ENCODE data around the gene FUZ.
A peak's percentile ranks its signal among the peaks of the same experiment; 100 is the strongest.

FUZ gene, protein sequence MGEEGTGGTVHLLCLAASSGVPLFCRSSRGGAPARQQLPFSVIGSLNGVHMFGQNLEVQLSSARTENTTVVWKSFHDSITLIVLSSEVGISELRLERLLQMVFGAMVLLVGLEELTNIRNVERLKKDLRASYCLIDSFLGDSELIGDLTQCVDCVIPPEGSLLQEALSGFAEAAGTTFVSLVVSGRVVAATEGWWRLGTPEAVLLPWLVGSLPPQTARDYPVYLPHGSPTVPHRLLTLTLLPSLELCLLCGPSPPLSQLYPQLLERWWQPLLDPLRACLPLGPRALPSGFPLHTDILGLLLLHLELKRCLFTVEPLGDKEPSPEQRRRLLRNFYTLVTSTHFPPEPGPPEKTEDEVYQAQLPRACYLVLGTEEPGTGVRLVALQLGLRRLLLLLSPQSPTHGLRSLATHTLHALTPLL

DNA sequence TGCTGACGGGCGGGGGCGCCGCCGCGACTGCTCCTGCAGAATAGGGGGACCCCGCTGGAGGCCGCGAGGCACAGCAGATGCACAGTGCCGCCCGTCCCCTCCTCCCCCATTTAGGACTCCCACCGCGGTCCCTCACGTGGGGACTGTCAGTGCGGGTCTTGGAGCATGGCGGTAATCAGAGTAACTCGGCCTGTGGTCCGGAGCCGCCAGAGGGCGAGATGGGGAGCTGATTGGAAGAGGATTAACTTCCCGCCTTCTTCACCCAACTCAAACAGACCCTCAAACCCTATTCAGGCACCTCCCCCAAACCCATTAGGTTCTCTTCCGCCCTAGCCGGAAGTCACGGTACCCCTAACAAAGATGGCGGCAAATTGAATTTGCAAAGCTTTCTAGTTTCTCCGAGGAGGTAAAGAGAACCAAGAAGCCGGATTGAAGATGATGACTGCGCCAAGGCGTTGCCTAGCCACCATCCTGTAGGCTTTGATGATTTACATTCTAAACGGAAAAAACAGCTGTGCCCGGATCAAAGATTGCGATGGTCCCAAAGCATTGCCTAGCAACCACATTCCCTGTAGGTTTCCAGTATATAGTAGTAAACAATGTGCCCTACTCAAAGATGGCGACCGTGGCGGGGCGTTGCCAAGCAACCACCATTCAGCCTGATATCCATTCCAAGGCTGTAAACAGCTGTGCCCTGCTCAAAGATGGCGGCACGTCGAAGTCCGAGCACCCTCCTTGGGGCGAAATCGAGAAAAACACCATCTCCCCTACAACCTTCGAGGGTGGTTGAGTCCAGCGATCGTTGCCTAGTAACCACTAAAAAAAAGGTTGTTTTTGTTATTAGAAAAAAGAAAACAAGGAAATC, at the start of gene FUZ:
Gene FUZ, minus strand, starts transcription at position 296 of the 865 bp plus-strand sequence. Its CDS starts 186 bp downstream, at position 110.
- peak; percentile 95 for DNase-seq

DNA sequence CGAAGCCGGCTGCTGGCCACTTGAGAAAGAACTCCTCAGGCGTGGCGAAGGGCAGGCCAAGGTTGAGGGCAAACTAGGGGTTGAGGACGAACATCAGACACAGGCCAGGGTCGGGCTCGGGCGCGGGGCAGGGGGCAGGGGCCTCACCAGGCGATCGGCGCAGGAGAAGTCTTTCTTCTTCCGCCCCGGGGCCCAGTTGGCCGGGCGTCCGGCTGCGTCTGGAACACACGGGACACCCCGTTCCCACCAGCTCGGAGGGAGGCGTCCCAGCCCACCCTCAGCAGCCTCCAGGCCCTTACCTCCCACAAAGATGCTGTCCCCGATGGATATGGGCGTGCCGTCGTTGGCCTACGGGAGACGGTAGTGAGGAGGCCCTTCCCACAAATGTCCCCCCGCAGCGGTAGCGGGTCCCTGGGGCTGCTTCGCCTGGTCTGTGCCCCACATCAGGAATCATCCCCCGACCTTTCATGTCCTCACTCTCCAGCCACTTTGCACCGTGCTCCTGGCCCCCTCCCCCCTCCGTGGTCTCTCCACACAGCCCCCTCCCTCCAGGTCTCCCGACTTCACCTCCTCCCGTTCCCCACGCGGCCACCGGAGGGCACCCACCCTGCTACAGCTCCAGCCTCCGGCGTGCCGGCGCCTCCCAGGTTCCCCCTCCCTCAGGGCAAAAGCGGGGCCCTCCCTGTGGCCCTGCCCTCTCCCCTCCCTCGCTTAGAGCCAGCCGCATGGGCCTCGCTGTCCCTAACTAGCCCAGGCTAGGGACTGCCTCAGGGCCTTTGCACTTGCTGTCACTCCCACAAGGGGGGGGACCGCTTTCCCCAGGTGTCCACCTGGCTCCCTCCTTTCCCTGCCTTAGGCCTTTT, 49.5 kb upstream of the FUZ start:
- no peak for DNase-seq

DNA sequence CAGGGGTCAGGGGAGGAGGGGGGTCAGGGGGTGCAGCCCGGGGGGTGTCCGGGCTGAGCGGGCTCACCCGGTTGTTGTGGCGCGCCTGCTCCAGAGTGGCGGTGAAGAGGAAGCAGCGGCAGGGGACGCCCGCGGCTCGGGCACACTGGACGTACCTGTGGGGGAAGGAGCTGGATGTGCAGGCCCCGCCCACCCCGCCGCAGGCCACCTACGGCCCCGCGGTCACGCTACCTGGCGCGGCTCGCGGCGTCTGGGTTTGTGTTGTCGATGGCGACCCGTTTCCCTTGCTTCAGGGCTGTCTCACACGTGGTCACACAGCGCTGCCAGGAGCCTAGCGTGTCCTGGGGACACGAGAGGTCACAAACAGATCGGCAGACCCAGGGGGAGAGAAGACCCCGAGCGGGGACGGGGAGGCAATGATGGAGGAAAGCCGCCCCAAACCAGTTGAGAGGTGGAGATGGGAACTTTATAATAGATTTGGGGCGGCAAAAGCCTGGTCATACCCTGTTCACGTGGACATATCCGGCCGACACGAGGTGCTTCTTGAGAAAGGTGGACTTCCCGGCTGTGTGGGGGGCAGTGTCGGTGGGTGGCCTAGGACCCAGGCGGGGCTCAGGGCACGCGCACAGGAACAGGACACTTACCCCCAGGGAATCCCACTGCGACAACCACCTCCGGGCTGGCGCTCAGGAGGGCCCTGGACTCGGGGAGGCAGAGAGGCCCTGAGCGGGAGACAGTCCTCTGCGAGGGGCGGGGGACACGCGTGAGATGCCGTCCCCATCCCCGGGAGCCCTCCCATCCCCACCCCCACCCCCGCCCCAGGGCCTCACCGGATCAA, 48.7 kb upstream of the FUZ start:
- DNase-seq, result no peak

DNA sequence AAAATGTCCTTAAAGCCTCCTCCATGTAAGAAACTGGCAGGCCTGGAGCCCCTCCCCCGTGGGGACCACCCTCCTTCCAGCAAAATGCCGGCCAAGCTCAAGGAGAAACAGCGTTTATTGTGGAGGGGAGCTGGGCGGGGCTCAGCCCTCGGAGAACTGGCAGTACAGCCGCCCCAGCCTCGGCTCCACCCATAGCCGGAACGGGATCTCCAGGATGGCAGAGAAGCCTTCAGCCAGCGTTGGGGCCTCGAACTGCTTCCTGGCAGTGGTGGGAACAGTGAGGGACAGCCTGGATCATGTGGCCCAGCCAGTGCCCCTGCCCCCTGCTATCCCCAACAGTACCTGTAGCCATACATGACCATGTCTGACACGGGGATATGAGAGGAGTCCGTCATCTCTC, 48.0 kb upstream of the FUZ start:
- DNase-seq, result no peak

DNA sequence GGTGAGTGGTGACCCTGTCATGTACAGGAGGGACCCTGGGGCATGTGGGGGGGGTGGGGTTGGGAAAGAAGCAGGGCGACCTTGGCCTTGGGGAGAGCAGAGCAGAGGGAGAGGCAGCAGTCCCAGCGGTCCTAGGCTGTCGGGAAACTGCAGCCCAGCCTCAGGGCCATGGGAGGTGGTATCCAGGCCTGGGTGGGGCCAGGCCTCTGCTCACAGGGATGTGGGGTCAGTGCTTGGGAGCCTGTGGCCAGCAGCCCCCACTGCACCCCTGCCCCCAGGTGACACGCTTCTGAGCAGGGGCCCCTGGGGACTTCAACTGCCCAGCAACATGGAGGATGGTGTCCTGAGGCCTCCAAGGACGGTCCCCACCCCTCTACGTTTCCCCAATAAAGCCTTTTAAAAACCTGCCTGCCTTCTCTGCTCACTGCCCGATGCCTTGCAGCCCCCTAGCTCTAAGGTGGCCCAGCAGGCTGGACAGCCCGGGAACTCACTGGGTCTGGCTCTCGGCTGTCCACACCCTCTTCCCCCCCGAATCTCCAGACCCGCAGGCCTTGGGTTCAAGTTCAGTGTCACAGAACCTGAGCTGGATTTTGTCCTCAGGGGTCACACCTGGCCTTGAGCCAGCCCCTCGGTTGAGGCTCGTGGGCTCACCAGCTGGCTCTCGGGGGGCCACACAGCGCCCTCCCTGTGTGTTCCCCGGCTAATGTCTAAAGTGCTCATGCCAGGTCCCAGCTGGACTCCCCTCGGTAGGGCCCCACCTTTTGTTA, 47.4 kb upstream of the FUZ start:
- DNase-seq, result no peak

DNA sequence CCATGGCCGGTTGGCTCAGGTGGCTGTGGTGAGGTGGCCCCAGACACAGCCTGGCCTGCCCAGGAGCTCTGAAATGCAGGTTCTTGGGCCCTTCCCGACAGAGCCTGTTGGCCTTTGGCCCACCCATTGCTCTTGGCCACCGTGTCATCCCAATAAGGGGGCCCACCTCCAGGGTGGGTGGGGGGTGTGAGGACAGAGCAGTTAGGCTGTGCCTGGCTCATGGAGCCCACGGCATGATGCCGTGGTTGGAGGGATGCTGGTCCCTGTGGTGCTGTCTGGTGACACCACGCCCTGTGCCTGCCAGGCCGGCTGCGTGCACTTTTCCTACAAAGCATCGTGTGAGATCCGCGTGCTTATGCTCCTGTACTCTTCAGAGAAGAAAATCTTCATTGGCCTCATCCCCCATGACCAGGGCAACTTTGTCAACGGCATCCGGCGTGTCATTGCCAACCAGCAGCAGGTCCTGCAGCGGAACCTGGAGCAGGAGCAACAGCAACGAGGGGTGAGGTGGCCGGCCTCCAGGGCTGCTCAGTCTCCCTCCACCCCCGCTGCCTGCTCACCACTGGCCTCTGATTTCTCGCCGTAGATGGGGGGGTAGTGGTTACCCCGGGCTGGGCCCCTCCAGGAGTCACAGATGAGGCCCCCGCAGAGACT, 46.7 kb upstream of the FUZ start:
- DNase-seq, result no peak

DNA sequence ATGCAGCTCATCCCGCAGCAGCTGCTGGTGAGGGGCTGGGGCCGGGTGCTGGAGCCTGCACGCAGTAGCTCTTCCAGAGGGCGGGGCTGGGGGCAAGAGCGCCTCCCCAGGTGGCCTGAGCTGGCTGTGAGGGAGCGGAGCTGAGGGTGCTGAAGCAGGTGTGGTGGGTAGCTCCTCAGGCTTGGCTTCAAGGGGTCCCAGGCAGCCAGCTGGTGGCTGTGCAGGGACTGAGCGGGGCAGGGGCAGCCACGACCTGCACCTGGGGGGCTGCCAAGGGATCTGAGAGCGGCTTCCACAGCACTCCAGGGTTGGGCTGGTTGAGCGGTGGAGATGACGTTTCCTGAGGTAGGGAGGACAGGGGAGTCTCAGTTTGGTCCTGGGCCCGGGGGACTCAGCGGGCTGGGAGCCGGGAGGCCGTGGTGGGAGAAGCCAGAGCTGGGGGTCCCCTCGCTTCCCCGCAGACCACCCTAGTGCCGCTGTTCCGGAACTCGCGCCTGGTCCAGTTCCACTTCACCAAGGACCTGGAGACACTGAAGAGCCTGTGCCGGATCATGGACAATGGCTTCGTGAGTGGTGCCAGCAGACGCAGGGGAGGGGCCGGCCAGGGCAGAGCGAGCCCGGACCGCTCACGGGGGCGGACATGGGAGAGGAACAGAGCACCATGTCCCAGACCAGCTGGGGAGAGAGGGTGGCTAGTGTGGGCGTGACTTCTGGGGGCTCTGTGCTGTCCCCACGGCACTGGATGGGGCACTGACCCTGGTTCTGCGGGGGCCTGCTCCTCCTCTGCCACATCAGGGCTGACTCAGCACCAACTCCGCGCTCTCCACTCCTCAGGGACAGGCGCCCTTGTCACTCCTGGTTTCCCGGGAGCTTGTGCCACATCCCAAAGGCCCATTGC, 45.2 kb upstream of the FUZ start:
- DNase-seq, result no peak

DNA sequence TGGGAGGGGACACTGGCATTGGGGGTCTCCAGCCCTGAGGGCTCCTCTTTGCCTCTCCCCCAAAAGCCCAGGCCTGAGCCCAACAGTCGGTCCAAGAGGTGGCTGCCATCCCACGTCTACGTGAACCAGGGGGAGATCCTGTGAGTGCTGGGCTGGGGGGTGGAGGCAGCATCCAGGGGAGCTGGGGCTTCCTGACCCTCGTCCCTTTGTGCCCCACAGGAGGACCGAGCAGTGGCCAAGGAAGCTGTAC, 44.7 kb upstream of the FUZ start:
- DNase-seq, result no peak

DNA sequence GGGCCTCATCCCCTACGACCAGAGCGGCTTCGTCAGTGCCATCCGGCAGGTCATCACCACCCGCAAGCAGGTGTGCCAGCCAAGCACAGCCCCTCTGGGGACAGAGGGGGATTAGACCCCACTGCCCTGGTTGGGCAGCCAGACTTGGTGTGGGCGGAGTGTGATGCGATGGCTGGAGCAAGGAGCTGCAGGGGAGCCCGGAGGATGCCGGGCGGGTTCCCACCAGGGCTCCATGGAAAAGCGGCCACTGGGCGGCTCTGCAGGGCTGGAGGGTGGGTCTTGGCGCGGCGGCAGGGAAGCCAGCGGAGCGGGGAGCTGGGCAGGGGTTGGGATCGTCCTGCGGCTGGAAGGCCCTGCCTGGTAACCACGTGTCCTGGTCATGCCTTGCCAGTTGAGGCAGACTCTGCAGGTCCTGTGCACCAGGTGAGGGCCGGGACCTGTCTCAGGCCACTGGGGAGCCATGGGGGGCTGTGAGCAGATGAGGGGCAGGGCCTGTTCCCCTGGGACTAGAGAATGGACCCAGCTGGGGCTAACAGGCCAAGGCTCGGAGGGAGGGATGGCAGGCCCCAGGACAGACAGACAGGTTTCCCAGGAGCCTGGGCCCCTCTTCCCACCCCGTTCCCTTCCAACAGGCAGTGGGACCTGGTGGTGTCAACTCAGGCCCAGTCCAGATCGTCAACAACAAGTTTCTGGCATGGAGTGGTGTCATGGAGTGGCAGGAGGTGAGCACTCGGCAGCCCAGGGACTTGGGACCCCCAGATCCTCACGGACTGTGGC, 44.2 kb upstream of the FUZ start:
- DNase-seq, result no peak

DNA sequence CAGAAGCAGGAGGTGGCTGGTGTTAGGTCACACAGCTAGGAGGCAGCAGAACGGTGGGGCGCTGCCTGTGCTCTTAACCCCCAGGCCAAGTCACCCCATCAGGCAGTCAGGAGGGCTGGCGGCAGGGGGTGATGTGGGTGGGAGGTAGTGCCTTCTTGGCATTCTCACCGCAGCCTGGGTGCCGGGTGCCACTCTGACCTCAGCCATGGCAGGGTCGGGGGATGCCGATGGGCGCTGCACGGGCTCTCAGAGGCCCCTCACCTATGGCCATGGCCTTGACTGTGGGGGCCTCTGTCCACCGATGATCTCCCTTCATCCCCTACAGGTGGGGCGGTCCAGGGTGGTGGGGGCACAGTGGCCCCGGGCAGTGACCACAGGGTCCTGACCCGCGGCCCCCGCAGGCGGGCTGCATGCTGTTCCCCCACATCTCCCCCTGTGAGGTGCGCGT, 43.5 kb upstream of the FUZ start:
- no peak for DNase-seq

DNA sequence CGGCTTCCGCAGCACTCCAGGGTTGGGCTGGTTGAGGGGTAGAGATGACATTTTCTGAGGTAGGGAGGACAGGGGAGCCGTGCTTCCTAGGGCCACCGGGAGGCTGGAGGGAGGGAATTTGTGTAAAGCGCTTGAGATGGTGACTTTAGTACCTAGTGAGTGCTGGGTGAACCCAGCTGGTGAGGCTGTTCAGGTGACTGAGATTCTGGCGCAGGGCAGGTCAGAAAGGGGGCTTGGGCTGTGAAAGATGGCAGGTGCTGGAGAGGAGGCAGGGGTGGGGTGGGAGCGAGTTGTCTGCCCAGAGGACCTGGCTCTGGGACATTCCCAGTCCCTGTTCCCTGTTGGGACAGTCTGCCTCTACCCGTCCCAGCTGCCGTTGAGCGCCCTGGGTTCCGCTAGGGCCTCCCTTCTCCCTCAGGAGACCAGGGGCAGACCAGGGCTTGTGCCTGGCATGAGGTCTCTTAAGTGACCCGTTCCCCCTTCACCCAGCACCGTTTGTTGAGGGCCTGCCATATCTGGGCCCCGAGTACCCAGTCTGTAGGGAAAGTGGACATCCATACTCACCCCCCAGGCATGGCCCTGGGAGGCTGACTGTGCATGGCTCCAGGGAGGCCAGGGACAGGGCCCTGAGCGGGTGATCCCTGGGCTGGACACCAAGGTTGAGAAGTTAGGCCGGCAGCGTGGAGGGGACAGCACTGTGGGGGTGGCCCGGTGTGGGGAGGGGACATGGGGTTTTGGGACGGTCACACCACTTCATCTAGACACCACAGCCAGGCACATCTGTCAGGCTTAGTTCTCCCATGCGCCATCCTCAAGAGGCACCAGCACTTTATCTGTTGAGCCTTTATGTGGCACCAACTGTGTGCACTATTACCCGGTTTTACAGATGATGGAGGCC, 42.8 kb upstream of the FUZ start:
- DNase-seq, result no peak

DNA sequence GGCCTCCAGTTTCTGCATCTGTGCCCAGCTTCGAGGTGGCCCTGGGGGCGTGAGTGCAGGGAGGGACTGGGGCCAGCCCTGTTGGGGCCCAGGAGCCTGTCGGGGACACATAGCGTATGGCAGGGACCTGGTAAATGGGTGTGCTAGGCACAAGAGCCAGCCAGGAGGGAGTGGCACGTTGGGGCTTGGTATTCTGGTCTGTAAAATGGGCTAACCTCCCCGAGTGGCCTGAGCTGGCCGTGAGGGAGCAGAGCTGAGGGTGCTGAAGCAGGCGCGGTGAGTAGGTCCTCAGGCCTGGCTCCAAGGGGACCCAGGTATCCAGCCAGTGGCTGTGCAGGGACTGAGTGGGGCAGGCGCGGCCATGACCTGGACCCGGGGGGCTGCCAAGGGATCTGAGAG, 42.2 kb upstream of the FUZ start:
- no peak for DNase-seq

DNA sequence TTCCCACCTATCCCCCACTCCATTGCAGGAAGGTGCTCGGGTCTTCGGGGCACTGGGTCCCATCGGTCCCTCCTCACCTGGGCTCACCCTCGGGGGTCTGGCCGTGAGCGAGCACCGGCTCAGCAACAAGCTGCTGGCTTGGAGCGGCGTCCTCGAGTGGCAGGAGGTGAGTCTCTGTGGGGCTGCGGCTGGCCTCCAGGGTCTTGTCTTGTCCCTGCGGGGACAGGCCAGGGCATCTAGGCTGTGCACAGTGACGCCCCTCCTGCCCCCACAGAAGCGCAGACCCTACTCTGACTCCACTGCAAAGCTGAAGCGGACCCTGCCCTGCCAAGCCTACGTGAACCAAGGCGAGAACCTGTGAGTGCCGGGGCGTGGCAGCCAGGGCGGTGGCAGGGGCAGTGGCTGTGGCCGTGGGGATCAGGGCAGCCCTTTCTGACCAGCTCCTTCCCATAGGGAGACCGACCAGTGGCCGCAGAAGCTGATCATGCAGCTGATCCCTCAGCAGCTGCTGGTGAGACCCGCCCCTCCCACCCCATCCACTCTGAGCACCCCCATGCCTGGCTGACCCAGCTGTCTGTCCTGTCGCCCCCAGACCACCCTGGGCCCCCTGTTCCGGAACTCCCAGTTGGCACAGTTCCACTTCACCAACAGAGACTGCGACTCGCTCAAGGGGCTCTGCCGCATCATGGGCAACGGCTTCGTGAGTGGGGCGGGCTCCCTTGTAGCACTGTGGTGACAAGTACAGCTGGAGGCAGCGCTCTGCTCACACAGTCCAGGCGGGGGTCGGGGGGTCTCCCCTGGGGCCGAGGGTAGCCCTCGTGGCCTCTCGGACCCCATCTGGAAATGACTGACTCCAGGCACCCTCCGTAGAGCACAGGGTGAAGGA, 41.5 kb upstream of the FUZ start:
- no peak for DNase-seq

DNA sequence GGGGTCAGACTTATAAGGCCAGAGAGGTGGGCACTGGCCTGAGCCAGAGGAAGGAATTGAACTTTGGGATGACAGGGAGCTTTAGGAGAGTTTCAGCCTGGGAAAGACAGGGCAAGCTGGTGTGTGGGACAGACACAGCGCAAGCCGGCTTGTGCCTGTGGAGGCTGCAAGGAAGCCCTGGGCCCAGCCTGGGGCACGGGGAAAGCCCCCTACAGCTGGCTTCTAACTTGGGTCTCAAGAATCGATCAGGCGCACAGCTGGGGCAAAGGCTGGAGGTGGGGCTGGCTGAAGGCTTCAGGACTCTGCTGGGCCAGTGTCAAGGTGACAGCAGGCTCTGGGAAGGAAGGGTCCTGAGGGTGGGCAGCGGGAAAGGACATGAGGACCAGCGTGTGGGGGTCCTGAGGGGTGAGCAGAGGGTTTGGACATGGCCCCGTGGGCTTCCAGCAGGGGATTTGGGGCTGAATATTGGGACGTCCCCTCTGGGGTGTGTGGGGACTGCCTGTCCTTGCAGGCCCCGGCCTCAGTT, 40.8 kb upstream of the FUZ start:
- no peak for DNase-seq

DNA sequence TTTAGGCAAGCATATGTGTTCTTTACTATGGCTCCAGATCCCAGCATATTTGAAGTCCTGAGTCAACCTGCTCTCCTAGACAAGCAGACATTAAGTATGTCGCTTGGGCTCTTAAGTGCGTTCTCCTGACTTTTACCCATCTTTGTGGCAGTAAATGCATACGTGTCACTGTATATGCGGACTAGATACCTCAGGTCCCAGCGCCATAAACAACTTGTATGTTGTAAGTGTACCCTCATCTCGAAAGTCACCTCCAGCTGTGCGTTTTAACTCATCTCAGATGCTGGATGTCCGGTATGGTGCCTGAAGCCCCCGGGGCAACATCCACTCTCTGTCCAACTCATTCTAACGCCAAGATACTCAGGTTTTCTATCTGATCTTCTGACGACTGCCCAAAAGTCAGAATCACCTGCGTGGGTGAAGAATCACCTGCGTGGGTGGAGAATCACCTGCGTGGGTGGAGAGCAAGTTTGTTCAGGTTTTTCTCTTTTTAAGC, 39.6 kb upstream of the FUZ start:
- no peak for DNase-seq

DNA sequence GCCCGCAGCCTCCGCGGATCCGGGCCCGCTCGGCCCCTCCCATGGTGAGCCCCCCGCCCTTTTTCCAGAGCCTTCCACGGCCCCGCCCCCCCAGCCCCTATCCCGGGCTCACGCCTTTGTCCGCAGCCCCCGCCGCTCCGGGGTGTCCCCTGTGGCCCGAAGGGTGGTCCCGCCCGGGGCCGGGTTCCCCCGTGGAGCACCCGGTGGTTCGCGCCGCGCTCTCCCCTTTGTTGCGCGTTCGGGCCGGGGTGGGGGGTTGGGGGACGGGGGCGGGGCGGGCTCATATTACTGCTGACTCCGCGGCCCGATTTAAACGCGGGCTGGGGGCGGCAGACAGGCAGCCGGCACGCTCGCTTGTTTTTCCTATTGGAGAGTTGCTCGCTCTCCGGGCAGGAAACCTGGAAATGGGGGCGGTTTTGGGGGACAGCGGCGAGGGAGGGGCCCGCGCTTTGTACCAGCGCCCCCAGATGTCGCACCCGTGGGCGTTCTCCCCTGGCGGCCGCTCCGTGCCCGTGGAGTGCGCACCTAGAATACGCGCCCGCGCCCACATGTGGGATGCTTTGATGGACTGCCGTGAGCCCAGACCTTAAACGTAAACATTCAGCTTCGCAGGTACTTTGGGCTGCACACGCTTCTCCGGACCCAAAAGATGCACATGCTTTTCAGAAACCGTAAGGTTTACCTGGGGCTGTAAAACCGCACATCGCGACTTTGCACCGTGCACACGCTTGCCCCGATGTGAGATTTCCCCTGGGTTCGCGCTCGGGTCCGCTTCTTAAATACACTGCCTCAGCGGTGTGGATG, 38.6 kb upstream of the FUZ start:
- DNase-seq, result no peak

Data from NCI-H2029 treated with DMSO at 0.1 percent for 48 hours (cell line).